Measurements from ENCODE around the gene CTNND2. TPM values are rescaled to one million over a fixed set of nuclear protein-coding genes. Genes with fewer than 3 reads are reported as not detected.

Gene CTNND2
- total and polyA plus RNA-seq, 9 of the 15 experiments (the other 6 are each of a cell fraction or from before 2014, with no cell fraction given): 0.03 to 0.35 TPM; not detected in 7

DNA sequence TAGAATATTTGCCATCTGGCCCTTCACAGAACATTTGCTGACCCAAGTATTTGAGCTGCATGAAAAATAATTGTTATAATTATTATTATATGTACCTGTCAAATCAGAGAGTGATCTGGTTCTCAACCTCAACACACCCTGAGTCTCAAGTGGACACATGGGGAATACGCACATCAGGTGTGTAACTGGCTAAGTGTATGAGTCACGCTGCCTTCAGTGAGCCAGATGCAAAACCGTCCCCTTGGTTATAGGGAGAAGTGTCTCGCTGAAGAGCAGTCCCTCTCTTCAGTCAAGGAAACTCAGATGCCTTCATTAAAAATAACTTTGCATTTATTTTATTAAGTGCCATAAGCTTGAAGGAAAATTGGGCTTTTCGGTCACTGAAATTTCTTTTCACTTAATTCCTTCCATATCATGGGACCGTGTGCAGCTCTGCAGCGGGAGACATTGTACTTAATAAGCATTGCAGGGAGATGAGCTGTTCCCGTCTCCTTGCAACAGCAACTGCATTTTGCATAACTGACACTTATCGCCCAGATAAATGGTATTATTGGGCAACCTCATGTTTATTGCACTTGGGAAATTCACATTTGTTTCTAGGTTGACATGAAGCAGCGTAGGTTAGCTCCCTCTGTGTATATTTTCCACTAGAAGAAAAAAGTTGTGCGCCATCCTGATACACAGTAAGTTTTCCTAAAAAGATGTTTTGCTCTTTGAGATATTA lies 630.9 kb downstream of the CTNND2 start:
- no peak overlapping the region for H3K9ac ChIP-seq (ENCODE audit: insufficient read depth in 1 of 2, low read depth in 2 of 2, low read length in 2 of 2)
- no peaks in the 10 kb centered on the region for H3K9me1 ChIP-seq (ENCODE audit: control insufficient read depth, insufficient read depth, low read length)
- H3K9me3 ChIP-seq (replicated peaks; ENCODE audit: control insufficient read depth, insufficient read depth, low read depth, low read length): no peaks in the 10 kb centered on the region
- ChIA-PET CTCF (ENCODE audit: low intra/inter-chr PET ratio) (no interaction called here), POLR2A (interaction anchor here (0.8 to 1.1 kb wide), 2 partner anchors 10 to 36 kb away, joined by 3 read pairs; no protein-coding TSS in a partner anchor)
- no peak overlapping the region for H3K4me3 ChIP-seq
- no peak overlapping the region for H3K4me2 ChIP-seq (ENCODE audit: insufficient read depth, low read length)
- no peaks in the 10 kb centered on the region for H3K36me3 ChIP-seq (ENCODE audit: control insufficient read depth, insufficient read depth, low read length)
- H3K27me3 ChIP-seq (ENCODE audit: control insufficient read depth in 2 of 2, insufficient read depth in 2 of 2, low read length in 2 of 2): no peaks in the 10 kb centered on the region
- H3K27ac ChIP-seq (ENCODE audit: extremely low read depth, low read depth, low read length): no peak overlapping the region
- H3K4me1 ChIP-seq (replicated peaks in 1 of 2; ENCODE audit: control insufficient read depth in 2 of 2, insufficient read depth in 2 of 2, low read length in 2 of 2): no peaks in the 10 kb centered on the region
- H2AFZ ChIP-seq (ENCODE audit: low read depth, low read length): no peak overlapping the region
- BruUV-seq (replicated peaks): no TSS peak
- H3K79me2 ChIP-seq (ENCODE audit: control insufficient read depth, insufficient read depth, low read length): no peaks in the 10 kb centered on the region
- DNase-seq (ENCODE audit: extremely low read depth in 1 of 4, low spot score in 3 of 4) (no peak), FAIRE-seq (no peak), ATAC-seq (no peak)
- H4K20me1 ChIP-seq (replicated peaks; ENCODE audit: control insufficient read depth, insufficient read depth, low read length): no peaks in the 10 kb centered on the region
- TF ChIP-seq RHOXF2B (CRISPR knock-in tag; conservative IDR thresholded peaks at IDR 0.05): no peak
- no peak for TF ChIP-seq BCL6 (CRISPR knock-in tag; IDR thresholded peaks at IDR 0.05)
- no peak for TF ChIP-seq NBN (IDR thresholded peaks at IDR 0.05; ENCODE audit: low read depth)
- no peak for TF ChIP-seq ZNF174 (CRISPR knock-in tag; IDR thresholded peaks at IDR 0.05)
- no peak for TF ChIP-seq HOXB6 (CRISPR knock-in tag; IDR thresholded peaks at IDR 0.05; ENCODE audit: borderline replicate concordance)
- TF ChIP-seq HIVEP1 (CRISPR knock-in tag; IDR thresholded peaks at IDR 0.05): no peak
- no peak for TF ChIP-seq EHMT2 (IDR thresholded peaks at IDR 0.05)
- TF ChIP-seq, protein P1, sequence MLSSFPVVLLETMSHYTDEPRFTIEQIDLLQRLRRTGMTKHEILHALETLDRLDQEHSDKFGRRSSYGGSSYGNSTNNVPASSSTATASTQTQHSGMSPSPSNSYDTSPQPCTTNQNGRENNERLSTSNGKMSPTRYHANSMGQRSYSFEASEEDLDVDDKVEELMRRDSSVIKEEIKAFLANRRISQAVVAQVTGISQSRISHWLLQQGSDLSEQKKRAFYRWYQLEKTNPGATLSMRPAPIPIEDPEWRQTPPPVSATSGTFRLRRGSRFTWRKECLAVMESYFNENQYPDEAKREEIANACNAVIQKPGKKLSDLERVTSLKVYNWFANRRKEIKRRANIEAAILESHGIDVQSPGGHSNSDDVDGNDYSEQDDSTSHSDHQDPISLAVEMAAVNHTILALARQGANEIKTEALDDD (IDR thresholded peaks at IDR 0.05): no peak
- TF ChIP-seq, protein P2, sequence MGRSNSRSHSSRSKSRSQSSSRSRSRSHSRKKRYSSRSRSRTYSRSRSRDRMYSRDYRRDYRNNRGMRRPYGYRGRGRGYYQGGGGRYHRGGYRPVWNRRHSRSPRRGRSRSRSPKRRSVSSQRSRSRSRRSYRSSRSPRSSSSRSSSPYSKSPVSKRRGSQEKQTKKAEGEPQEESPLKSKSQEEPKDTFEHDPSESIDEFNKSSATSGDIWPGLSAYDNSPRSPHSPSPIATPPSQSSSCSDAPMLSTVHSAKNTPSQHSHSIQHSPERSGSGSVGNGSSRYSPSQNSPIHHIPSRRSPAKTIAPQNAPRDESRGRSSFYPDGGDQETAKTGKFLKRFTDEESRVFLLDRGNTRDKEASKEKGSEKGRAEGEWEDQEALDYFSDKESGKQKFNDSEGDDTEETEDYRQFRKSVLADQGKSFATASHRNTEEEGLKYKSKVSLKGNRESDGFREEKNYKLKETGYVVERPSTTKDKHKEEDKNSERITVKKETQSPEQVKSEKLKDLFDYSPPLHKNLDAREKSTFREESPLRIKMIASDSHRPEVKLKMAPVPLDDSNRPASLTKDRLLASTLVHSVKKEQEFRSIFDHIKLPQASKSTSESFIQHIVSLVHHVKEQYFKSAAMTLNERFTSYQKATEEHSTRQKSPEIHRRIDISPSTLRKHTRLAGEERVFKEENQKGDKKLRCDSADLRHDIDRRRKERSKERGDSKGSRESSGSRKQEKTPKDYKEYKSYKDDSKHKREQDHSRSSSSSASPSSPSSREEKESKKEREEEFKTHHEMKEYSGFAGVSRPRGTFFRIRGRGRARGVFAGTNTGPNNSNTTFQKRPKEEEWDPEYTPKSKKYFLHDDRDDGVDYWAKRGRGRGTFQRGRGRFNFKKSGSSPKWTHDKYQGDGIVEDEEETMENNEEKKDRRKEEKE (IDR thresholded peaks at IDR 0.05; ENCODE audit: borderline replicate concordance in 1 of 2, control insufficient read depth in 1 of 2, low read depth in 2 of 2, low read length in 1 of 2): no peak
- intact Hi-C loops (cut with micrococcal nuclease): no loop called here
- in situ Hi-C loops (cut with MboI): no loop called here
- 2% methylated on average over 11 of the region's 11 CpGs for WGBS (ENCODE audit: insufficient coverage, low coverage, missing lambda C conversion rate)

Data from K562 (cell line).